ENCODE results near the gene CSTPP1.
"Not testable (repeated sequence)": the region's sequence is repeated elsewhere in the genome, so short reads cannot be mapped to it uniquely, and the experiment has no call there.

The CSTPP1 gene

DNA sequence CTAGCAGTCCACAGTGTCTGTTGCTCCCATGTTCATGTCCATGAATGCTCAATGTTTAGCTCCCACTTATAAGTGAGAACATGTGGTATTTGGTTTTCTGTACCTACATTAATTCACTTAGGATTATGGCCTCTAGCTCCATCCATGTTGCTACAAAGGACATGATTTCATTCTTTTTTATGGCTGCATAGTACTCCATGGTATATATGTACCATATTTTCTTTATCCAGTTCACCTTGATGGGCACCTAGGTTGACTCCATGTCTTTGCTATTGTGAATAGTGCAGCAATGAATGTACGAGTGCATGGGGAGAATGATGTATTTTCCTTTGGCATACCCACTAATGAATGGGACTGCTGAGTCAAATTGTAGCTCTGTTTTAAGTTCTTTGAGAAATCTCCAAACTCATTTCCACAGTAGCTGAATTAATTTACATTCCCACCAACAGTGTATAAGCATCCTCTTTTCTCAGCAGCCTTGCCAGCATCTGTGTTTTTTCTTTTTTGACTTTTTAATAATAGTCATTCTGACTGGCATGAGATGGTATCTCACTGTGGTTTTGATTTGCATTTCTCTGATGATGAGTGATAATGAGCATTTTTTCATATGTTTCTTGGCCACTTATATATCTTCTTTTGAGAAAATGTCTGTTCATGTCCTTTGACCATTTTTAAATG is 53.4 kb downstream of the CSTPP1 start:
- H3K27ac ChIP-seq (ENCODE audit: low read length): not testable (repeated sequence)

DNA sequence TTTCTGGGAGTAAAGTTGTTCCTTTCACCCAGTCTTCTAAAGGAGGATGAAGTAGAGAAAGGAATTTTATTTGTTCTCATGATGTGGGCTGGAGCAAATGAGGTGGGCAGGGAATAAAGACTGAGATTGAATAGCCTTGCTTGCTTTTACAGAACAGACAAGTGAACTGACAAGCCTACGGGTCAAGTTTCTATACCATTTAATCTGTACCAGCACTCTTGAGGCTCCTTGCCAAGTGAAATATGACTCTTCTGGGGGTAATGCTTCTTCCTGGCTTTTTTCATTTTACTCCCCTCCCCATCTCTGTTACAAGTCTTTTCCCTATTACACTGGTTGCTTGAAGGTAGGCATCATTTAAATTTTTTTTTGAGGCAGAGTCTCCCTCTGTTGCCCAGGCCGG is 54.8 kb downstream of the CSTPP1 start:
- no peak overlapping the region for H3K4me3 ChIP-seq (ENCODE audit: low read length in 2 of 2)
- H3K27me3 ChIP-seq (ENCODE audit: control insufficient read depth in 1 of 2, insufficient read depth in 2 of 2, low read length in 2 of 2): no peaks in the 10 kb centered on the region
- no peak overlapping the region for H3K27ac ChIP-seq (ENCODE audit: low read length)
- no peak overlapping the region for H3K9ac ChIP-seq (ENCODE audit: low read length in 2 of 2)
- no peaks in the 10 kb centered on the region for H3K36me3 ChIP-seq (ENCODE audit: control insufficient read depth in 2 of 2, insufficient read depth in 2 of 2, low read length in 2 of 2)
- H3K9me3 ChIP-seq (ENCODE audit: control insufficient read depth in 2 of 2, low read length in 2 of 2): no peaks in the 10 kb centered on the region
- no peaks in the 10 kb centered on the region for H3K4me1 ChIP-seq (ENCODE audit: control insufficient read depth, insufficient read depth, low read length)

More for the DNA sequence above, 53.4 kb downstream of the CSTPP1 start:
- H3K9ac ChIP-seq (ENCODE audit: low read length in 2 of 2); H3K9me3 ChIP-seq (ENCODE audit: control insufficient read depth in 2 of 2, low read length in 2 of 2); H3K27me3 ChIP-seq (ENCODE audit: control insufficient read depth in 1 of 2, insufficient read depth in 2 of 2, low read length in 2 of 2); H3K4me1 ChIP-seq (ENCODE audit: control insufficient read depth, insufficient read depth, low read length); H3K4me3 ChIP-seq (ENCODE audit: low read length in 2 of 2); H3K36me3 ChIP-seq (ENCODE audit: control insufficient read depth in 2 of 2, insufficient read depth in 2 of 2, low read length in 2 of 2): not testable (repeated sequence)

DNA sequence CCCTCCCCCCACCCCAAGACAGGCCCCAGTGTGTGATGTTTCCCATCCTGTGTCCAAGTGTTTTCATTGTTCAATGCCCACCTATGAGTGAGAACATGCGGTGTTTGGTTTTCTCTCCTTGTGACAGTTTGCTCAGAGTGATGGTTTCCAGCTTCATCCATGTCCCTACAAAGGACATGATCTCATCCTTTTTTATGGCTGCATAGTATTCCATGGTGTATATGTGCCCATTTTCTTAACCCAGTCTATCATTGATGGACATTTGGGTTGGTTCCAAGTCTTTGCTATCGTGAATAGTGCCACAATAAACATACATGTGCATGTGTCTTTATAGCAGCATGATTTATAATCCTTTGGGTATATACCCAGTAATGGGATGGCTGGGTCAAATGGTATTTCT is 55.8 kb downstream of the CSTPP1 start:
- not testable (repeated sequence) for H3K27me3 ChIP-seq (ENCODE audit: control insufficient read depth in 1 of 2, insufficient read depth in 2 of 2, low read length in 2 of 2); H3K9me3 ChIP-seq (ENCODE audit: control insufficient read depth in 2 of 2, low read length in 2 of 2); H3K27ac ChIP-seq (ENCODE audit: low read length); H3K4me1 ChIP-seq (ENCODE audit: control insufficient read depth, insufficient read depth, low read length); H3K36me3 ChIP-seq (ENCODE audit: control insufficient read depth in 2 of 2, insufficient read depth in 2 of 2, low read length in 2 of 2); H3K9ac ChIP-seq (ENCODE audit: low read length in 2 of 2); H3K4me3 ChIP-seq (ENCODE audit: low read length in 2 of 2)

DNA sequence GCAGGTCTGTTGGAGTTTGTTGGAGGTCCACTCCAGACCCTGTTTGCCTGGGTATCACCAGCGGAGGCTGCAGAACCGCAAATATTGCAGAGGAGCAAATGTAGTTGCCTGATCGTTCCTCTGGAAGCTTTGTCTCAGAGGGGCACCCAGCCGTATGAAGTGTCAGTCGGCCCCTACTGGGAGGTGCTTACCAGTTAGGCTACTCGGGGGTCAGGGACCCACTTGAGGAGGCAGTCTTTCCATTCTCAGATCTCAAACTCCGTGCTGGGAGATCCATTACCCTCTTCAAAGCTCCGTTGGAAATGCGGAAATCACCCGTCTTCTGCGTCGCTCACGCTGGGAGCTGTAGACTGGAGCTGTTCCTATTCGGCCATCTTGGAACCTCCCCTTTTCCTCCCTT is 61.2 kb downstream of the CSTPP1 start:
- H3K4me1 ChIP-seq (ENCODE audit: control insufficient read depth, insufficient read depth, low read length); H3K36me3 ChIP-seq (ENCODE audit: control insufficient read depth in 2 of 2, insufficient read depth in 2 of 2, low read length in 2 of 2); H3K9me3 ChIP-seq (ENCODE audit: control insufficient read depth in 2 of 2, low read length in 2 of 2); H3K27ac ChIP-seq (ENCODE audit: low read length); H3K9ac ChIP-seq (ENCODE audit: low read length in 2 of 2); H3K27me3 ChIP-seq (ENCODE audit: control insufficient read depth in 1 of 2, insufficient read depth in 2 of 2, low read length in 2 of 2); H3K4me3 ChIP-seq (ENCODE audit: low read length in 2 of 2): not testable (repeated sequence)

DNA sequence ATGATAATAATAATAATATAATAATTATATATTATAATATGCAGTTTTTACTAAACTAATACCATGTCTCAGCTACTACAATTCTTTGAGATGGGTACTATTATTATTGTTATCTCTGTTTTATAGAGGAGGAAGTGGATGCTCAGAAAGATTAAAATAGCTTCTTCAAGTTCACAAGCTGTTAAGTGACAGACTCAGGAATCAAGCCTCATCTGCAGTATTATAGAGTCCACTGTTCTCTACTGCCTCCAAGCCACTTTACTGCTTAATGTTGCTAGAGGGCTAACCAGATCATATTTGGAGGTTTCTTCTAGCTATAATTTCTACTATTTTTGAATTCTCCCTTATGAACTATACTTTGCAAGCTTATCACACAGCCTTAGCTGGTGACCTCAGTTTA is 62.7 kb downstream of the CSTPP1 start:
- no peak overlapping the region for H3K27ac ChIP-seq (ENCODE audit: low read length)
- no peak overlapping the region for H3K9ac ChIP-seq (ENCODE audit: low read length in 2 of 2)
- H3K4me1 ChIP-seq (ENCODE audit: control insufficient read depth, insufficient read depth, low read length): peaks cover 16% of the 10 kb centered on the region
- H3K36me3 ChIP-seq (ENCODE audit: control insufficient read depth in 2 of 2, insufficient read depth in 2 of 2, low read length in 2 of 2): no peaks in the 10 kb centered on the region
- no peaks in the 10 kb centered on the region for H3K27me3 ChIP-seq (ENCODE audit: control insufficient read depth in 1 of 2, insufficient read depth in 2 of 2, low read length in 2 of 2)
- no peak overlapping the region for H3K4me3 ChIP-seq (ENCODE audit: low read length in 2 of 2)
- H3K9me3 ChIP-seq (ENCODE audit: control insufficient read depth in 2 of 2, low read length in 2 of 2): no peaks in the 10 kb centered on the region

DNA sequence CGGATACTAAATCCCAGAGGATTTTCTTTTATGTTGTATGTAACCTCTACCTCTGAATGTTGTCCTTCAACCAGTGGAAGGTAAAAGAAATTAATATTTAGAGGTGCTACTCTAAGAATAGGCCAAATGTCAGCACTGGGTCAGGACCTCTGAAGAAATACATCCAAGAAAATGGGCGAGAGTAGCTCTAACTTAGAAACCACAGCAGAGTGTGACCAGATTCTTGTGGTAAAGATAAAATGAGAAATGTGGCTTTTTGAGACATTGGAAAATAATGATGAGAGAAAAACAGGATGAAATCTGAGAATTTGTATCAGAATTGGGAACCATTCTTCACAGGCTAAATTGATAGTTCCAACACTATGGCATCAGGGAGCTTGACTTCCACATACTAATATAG is 63.5 kb downstream of the CSTPP1 start:
- Histone ChIP-seq H3K36me3 (ENCODE audit: control insufficient read depth in 2 of 2, insufficient read depth in 2 of 2, low read length in 2 of 2) (no peaks in the 10 kb centered on the region), H3K9ac (ENCODE audit: low read length in 2 of 2) (no peak overlapping the region), H3K9me3 (ENCODE audit: control insufficient read depth in 2 of 2, low read length in 2 of 2) (no peaks in the 10 kb centered on the region), H3K27me3 (ENCODE audit: control insufficient read depth in 1 of 2, insufficient read depth in 2 of 2, low read length in 2 of 2) (no peaks in the 10 kb centered on the region), H3K27ac (ENCODE audit: low read length) (no peak overlapping the region), H3K4me1 (ENCODE audit: control insufficient read depth, insufficient read depth, low read length) (peaks cover 18% of the 10 kb centered on the region), H3K4me3 (ENCODE audit: low read length in 2 of 2) (no peak overlapping the region)

DNA sequence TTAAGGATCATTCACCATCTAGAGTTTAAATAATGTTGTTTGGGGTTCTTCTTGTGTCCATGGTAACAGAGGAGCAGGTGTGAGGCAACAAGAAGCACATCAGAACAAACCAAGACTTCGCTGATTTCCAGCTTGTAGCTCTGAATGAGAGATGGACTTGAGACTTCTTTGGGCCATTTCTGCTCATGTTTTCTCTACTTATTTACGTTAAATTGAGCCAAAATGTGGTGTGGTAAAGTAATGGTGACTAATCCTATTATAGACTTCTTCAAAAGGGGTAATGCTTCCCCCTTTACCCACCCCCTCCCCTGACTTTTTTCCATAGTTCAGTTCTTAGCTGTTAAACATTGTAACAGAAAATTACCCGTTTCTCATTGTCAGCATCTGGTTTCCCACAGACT is 65.2 kb downstream of the CSTPP1 start:
- Histone ChIP-seq H3K9ac (ENCODE audit: low read length in 2 of 2) (no peak overlapping the region), H3K4me1 (ENCODE audit: control insufficient read depth, insufficient read depth, low read length) (peaks cover 18% of the 10 kb centered on the region), H3K27me3 (ENCODE audit: control insufficient read depth in 1 of 2, insufficient read depth in 2 of 2, low read length in 2 of 2) (no peaks in the 10 kb centered on the region), H3K9me3 (ENCODE audit: control insufficient read depth in 2 of 2, low read length in 2 of 2) (no peaks in the 10 kb centered on the region), H3K36me3 (ENCODE audit: control insufficient read depth in 2 of 2, insufficient read depth in 2 of 2, low read length in 2 of 2) (no peaks in the 10 kb centered on the region), H3K4me3 (ENCODE audit: low read length in 2 of 2) (no peak overlapping the region), H3K27ac (ENCODE audit: low read length) (no peak overlapping the region)

DNA sequence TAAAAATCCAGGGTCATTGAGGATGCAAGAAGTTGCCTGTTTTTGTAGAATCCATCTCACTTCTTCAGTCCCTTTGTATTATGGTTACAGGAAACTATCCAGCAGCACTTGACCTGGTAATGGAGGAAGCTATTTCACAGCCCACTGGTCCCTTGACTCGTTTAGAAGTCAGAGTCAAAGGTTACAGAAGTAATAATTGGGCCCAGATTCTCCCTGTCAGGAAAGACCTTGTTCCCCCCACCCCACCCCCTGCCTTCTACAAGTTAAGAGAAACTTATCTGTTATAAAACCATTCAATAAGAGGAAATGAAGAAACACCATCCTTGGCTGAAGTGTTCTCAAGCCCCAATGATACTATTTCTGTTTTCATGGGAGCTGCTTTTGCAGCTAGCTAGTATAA is 65.8 kb downstream of the CSTPP1 start:
- H3K4me1 ChIP-seq (ENCODE audit: control insufficient read depth, insufficient read depth, low read length): peaks cover 18% of the 10 kb centered on the region
- H3K4me3 ChIP-seq (ENCODE audit: low read length in 2 of 2): no peak overlapping the region
- H3K9me3 ChIP-seq (ENCODE audit: control insufficient read depth in 2 of 2, low read length in 2 of 2): no peaks in the 10 kb centered on the region
- H3K9ac ChIP-seq (ENCODE audit: low read length in 2 of 2): no peak overlapping the region
- H3K27me3 ChIP-seq (ENCODE audit: control insufficient read depth in 1 of 2, insufficient read depth in 2 of 2, low read length in 2 of 2): no peaks in the 10 kb centered on the region
- H3K27ac ChIP-seq (ENCODE audit: low read length): no peak overlapping the region
- H3K36me3 ChIP-seq (ENCODE audit: control insufficient read depth in 2 of 2, insufficient read depth in 2 of 2, low read length in 2 of 2): no peaks in the 10 kb centered on the region

DNA sequence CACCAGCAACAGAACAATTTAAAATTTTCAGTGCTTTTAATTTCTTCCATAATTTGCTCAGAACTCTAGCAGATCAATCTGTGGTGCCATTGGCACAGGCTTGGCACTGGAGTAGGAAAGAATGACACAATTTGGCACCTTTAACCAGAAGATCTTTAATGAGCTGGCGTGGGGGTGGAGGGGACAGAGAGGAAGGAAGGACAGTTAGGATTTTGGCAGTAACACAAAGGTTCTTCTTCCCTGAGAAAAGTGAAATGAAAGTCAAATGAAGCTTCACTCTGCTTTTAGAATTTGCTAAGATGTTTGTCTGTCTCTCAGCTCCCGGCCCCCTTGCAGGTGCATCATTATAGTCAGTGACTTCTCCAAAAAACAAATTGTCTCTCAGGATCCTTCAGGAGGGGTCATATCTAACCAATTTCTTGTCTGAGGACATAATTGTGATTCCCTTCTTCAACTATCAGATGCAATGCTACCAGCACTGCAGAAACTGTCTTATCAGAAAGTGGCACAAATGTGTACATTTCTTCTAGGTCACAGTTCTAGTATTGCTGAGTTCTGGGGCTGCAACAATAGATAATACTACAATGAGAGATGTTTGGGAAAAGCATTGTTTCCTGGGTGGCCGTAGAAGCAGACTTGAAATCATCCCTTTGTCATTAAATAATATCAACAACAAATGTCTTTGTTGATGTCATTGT is 66.8 kb downstream of the CSTPP1 start:
- no peaks in the 10 kb centered on the region for H3K36me3 ChIP-seq (ENCODE audit: control insufficient read depth in 2 of 2, insufficient read depth in 2 of 2, low read length in 2 of 2)
- peaks cover 18% of the 10 kb centered on the region for H3K4me1 ChIP-seq (ENCODE audit: control insufficient read depth, insufficient read depth, low read length)
- H3K27me3 ChIP-seq (ENCODE audit: control insufficient read depth in 1 of 2, insufficient read depth in 2 of 2, low read length in 2 of 2): no peaks in the 10 kb centered on the region
- no peak overlapping the region for H3K4me3 ChIP-seq (ENCODE audit: low read length in 2 of 2)
- no peak overlapping the region for H3K9ac ChIP-seq (ENCODE audit: low read length in 2 of 2)
- peak overlapping the region; percentile 13 for H3K27ac ChIP-seq (ENCODE audit: low read length)
- H3K9me3 ChIP-seq (ENCODE audit: control insufficient read depth in 2 of 2, low read length in 2 of 2): no peaks in the 10 kb centered on the region

DNA sequence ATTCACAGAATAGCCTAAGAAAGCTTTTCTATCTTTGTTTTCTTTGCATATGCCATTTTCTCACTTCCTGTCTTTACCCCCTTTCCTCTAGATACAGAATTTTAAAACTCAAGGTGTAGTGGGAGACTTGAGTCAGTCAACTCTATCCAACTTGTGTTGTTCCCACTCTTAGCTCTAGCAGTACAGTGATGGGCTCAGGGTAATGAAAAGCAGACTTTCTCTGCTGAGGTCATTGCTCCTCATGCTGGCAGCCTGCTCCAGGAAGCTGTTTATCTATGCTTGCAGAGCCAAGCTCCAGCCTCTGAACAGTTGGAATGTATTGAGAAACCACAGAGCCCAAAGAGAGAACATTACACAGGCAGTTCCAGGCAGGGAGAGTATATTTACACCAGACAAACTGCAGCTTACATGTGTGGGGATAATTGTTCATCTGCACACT is 68.1 kb downstream of the CSTPP1 start:
- no peaks in the 10 kb centered on the region for H3K27me3 ChIP-seq (ENCODE audit: control insufficient read depth in 1 of 2, insufficient read depth in 2 of 2, low read length in 2 of 2)
- peak overlapping the region; percentile 78 for H3K27ac ChIP-seq (ENCODE audit: low read length)
- no peak overlapping the region for H3K9ac ChIP-seq (ENCODE audit: low read length in 2 of 2)
- H3K36me3 ChIP-seq (ENCODE audit: control insufficient read depth in 2 of 2, insufficient read depth in 2 of 2, low read length in 2 of 2): no peaks in the 10 kb centered on the region
- H3K9me3 ChIP-seq (ENCODE audit: control insufficient read depth in 2 of 2, low read length in 2 of 2): no peaks in the 10 kb centered on the region
- peaks cover 18% of the 10 kb centered on the region for H3K4me1 ChIP-seq (ENCODE audit: control insufficient read depth, insufficient read depth, low read length)
- H3K4me3 ChIP-seq (ENCODE audit: low read length in 2 of 2): peak overlapping the region in 1 of 2 donors; percentile 38

DNA sequence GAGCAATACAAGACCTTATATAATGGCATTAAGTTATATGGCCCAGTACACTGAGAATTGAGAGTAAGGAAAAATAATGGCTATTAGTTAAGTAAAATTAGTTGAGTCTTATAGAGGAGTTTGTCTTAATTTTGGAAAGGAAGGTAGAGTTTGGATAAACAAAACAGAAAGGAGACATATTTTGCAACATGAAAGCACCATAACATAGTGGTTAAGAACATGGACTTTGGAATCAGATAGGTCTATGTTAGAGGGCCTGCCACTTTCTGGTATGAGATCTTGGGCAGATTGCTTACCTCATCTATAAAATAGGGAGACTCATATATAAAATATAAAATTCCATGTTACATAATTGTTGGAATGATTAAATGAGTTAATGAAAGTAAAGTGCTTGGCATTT is 68.9 kb downstream of the CSTPP1 start:
- Histone ChIP-seq H3K36me3 (ENCODE audit: control insufficient read depth in 2 of 2, insufficient read depth in 2 of 2, low read length in 2 of 2) (no peaks in the 10 kb centered on the region), H3K9ac (ENCODE audit: low read length in 2 of 2) (no peak overlapping the region), H3K27me3 (ENCODE audit: control insufficient read depth in 1 of 2, insufficient read depth in 2 of 2, low read length in 2 of 2) (no peaks in the 10 kb centered on the region), H3K4me3 (ENCODE audit: low read length in 2 of 2) (no peak overlapping the region), H3K4me1 (ENCODE audit: control insufficient read depth, insufficient read depth, low read length) (peaks cover 18% of the 10 kb centered on the region), H3K9me3 (ENCODE audit: control insufficient read depth in 2 of 2, low read length in 2 of 2) (no peaks in the 10 kb centered on the region), H3K27ac (ENCODE audit: low read length) (peak overlapping the region; percentile 12)
